Cerebellar nuclear complex (tissue), 1 donor: ENCODE measurements around the gene XRCC5.
"Not testable (repeated sequence)": the region's sequence is repeated elsewhere in the genome, so short reads cannot be mapped to it uniquely, and the experiment has no call there.

Experiments used
- DNase-seq, 2 experiments: peaks; one replicate each; lab custom pipeline; 2025; lab: John Stamatoyannopoulos, UW

The XRCC5 gene

DNA sequence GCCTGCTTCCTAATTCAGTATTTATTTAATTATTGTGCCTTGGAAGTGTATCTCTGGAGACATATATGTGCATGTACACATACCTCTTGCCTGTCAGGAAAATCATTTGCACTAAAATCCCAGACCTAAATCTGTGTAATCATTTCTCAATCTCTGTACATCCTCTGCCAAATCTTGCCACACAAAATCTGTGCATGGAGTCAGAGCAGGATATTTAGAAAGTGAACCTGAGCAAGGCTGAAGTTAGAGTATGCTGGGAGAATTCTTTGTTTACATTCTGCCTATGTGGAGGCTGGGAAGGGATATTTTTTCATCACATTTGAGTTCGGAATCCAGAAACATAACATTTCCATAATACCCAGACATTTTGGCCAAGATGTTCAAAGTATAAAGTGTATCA lies 9.3 kb downstream of the XRCC5 start:
- DNase-seq: no peak

- no peak for DNase-seq
Observed at GRCh38 chr2:216119146-216119545, 10.0 kb downstream of the XRCC5 start.

GRCh38 chr2:216119986-216120385 lies 10.8 kb downstream of the XRCC5 start:
- no peak for DNase-seq

GRCh38 chr2:216121255-216121654 lies 12.1 kb downstream of the XRCC5 start:
- DNase-seq: no peak

DNA sequence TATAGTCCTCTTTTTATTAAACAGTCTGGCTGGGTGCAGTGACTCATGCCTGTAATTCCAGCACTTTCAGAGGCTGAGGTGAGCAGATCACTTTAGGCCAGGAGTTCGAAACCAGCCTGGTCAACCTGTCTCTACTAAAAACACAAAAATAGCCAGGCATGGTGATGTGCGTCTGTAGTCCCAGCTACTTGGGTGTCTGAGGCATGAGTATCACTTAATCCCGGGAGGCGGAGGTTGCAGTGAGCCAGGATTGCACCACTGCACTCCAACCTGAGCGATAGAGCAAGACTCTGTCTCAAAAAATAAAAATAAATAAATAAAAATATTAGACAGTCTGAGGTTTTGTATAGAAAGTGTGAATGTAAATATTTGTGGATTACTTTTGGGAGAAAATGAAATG lies 17.8 kb downstream of the XRCC5 start:
- DNase-seq: no peak

DNA sequence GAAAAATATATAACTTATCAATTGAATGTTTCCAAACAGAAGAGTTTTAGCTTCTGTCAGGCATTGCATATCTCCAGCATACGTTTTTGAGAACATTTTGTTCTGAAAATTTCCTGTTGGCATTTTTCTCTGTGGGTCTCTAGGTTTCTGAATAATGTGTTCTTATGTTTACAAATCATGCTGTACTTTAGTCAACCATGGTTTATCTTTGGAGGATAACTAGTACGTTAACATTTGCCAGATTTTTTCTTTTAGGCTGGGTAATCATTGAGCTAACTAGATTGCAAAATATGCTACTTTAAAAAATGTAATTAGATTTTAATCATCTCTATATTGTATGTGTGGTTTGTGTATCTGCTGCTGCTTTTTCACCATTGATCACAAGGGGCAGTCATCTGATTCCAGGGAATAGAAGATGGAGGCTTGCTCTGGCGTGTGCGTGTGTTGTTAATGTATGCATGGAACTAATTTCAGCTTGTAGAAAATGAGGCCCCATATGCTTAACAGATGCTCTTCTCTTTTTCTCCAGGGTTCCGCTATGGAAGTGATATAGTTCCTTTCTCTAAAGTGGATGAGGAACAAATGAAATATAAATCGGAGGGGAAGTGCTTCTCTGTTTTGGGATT lies 21.3 kb downstream of the XRCC5 start:
- DNase-seq: no peak

- no peak for DNase-seq
Observed at GRCh38 chr2:216131175-216131926, 22.2 kb downstream of the XRCC5 start.

- DNase-seq: no peak
Observed at GRCh38 chr2:216132585-216132984, 23.4 kb downstream of the XRCC5 start.

DNA sequence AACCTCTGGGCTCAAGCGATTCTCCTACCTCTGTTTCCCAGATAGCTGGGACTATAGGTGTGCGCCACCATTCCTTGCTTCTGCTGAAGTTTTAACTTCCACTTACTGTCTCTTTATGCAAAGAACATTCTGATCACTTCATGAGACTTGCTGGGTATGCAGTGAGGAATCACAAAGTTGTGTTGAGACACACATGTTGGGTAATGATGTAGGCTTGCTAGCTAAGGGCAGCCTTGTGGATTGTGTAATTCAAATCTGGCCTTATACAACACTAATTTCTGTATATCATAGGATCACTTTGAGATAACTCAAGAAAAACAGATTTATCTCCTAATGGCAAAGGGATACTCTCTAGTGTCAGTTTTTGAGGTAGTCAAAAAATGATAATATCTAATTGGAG lies 24.2 kb downstream of the XRCC5 start:
- DNase-seq: no peak

DNA sequence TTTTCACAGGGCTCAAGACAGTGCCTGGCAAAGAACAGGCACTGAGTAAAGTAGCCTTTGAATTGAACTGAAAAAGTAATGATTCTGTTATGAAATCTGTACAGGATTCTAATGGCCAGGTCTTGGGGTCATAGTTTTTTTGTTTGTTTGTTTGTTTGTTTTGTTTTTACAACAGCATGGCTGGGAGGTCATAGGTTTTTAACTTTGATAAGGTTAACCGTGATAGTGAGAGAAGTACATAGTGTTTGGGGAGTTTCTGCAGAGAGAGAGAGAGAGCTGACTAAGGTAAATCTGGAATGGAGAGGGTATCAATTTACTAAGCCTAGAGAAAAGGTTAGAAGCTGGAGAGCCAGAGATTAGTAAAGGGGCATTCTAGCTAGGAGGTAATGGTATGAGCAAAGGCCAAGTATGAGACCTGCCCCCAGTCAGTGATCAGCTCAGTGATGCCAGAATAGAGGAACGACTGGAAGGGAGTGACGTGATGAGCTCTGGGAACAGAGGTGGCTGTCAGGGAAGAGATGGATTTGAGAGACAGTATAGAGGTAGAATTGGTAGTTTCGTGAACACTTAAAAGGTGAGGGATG lies 25.9 kb downstream of the XRCC5 start:
- no peak for DNase-seq

DNA sequence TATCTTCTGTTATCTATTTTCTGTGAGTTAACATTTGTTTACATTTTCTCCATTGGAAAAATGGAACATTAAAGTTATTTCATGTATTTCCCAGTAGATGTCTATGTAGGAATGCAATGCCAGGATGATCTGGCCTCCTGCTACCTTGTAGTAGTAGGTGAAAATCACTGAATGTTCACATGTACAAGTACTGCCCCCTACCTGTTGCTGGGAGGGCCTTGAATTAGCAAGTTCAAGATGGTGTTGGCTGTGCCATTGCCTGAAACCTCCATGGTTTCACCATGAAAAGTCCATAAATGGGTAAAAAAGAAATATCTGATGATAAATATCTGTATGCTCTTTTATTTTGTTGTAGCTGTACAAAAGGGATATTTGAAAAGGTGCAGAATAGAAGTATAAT lies 30.7 kb downstream of the XRCC5 start:
- no peak for DNase-seq

DNA sequence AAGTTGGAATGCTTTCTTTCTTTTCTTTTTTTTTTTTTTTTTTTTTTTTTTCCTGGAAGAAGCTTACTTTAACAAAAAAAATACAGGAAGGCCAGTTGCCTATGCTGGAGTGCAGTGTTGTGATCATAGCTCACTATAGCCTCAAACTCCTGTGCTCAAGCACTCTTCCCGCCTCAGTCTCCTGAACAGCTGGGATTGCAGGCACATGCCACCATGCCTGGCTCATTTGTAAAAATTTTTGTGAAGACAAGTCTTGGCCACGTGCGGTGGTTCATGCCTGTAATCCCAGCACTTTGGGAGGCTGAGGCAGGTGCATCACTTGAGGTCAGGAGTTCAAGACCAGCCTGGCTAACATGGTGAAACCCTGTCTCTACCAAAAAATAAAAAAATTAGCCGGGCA lies 32.4 kb downstream of the XRCC5 start:
- DNase-seq: not testable (repeated sequence)

- no peak for DNase-seq
Observed at GRCh38 chr2:216142540-216142939, 33.4 kb downstream of the XRCC5 start.

- DNase-seq: no peak
Observed at GRCh38 chr2:216144372-216144771, 35.2 kb downstream of the XRCC5 start.

- no peak for DNase-seq
Observed at GRCh38 chr2:216144857-216145256, 35.7 kb downstream of the XRCC5 start.

- DNase-seq: no peak
Observed at GRCh38 chr2:216146573-216146972, 37.4 kb downstream of the XRCC5 start.

- DNase-seq: no peak
Observed at GRCh38 chr2:216147172-216148131, 38.3 kb downstream of the XRCC5 start.

DNA sequence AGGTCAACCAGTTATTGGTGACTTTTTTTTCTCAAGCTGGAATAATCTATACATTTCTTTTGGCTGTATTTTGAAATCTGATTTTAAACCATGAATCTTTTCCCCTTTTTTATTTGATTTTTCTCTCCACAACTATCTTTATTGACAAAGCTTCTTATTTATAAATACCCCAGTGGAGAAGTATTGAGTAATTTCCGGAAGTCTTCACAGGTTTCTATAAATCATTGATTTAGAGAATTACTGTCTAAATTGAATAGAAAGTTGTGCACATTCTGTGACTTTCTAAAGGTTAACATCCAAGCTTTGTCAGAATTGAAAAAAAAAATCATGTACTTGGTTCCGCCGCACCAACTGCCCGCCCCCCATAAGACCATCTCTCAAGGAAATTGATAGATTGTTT lies 39.8 kb downstream of the XRCC5 start:
- DNase-seq: no peak

DNA sequence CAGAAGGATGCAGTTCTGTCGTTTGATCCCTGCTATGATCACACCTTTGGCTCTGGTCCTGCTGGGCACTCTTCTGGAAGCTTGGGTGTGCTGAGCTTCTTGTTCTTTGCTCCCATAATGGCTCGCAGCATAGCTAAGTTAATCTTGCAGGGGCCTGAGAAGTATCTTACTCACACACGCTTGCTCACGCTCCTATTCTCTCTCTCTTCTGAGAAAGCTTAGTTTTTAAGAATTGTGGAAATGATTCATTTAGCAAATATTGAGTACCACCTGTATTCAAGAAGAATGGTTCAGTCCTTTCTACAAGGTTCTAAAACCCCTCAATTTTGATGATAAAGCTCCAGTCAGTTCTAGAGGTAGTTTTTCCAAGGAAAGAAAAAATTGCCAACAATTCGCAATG lies 40.6 kb downstream of the XRCC5 start:
- DNase-seq: no peak

DNA sequence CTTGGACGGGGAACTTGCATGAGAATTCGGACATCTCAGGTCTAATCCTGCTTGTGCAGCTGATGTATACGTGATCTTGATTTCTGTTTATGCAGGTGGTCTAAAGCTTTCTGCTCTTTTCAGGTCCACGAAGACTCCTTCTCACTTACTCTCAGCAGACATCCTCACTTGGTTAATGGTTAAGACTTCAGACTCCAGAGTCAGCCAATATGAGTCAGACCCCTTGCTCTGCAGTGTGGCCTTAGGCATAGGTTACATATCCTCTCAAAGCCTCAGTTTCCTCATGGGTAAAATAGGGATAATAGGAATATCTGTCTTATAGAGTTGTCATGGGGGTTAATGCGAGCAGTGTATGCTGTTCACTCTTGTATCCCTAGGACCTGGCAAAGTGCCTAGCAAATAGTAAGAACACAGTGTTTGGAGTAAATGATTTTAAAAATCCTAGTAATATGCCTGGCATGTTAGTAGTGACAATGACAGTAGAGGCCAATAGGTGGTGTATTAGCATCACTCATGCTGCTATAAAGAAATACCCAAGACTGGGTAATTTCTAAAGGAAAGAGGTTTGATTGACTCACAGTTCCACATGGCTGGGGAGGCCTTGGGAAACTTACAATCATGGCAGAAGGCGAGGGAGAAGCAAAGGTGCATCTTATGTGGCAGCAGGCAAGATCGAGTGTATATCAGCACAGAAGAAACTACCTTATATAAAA lies 42.3 kb downstream of the XRCC5 start:
- DNase-seq: no peak

GRCh38 chr2:216155954-216156353 lies 46.8 kb downstream of the XRCC5 start:
- no peak for DNase-seq

GRCh38 chr2:216156822-216157221 lies 47.7 kb downstream of the XRCC5 start:
- no peak for DNase-seq
